ENCODE measurements around the gene CBX4. TPM values are rescaled to one million over a fixed set of nuclear protein-coding genes. Genes with fewer than 3 reads are reported as not detected.

The CBX4 gene
- total RNA-seq, 1 experiment from 2014 or later: 53.5 TPM

DNA sequence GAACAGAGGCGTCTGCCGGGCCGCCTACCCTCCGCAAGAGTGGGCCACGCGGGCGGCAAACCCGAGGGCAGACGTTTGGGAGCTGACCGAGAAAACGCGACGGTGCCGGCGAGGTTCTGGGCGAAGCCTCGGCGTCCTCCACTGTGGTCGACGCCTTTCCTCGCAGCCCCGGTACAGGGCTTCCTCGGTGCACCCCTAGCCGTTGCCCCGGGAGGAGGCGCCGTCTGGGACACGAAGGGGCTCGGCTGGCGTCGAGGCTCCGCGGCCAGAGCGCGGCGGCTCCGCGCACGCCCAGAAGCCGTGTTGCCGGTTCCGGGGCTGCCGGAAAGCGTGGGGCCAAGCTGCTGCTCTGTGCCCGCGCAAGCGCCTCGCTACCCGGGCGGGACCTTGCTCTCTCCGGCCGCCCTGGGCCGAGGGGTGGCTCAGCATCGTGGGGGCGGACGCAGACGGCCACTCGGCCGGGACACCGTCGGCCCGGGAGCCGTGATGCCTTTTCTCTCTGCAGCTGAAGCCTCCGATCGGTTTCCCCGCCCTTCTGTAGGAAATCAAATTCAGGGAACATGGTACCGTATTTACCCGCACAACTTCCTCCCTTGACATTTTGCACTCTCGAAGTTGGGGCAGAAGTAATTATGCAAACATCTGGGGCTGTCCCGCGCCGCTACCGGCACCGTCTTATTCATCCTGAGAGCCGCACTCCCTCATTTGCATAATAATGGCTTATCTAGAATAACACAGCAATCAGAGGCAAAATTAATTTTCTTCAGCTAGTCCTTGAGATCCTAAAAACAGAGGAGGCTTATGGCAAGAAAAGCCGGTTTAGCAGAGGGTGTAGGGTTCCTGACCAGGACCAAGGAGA is 35.0 kb downstream of the CBX4 start:
- H3K4me3 ChIP-seq (ENCODE audit: low read length): peak overlapping the region; percentile 19; the same call in 1 of the 2 replicates
- no peaks in the 10 kb centered on the region for H4K20me1 ChIP-seq (ENCODE audit: low read length)
- no peaks in the 10 kb centered on the region for H3K36me3 ChIP-seq (ENCODE audit: low read depth, low read length)
- H2AFZ ChIP-seq (ENCODE audit: low read length): peak overlapping the region; percentile 49
- intact Hi-C loops (cut with micrococcal nuclease): no loop called here
- TF ChIP-seq CTCF (conservative IDR thresholded peaks at IDR 0.05; ENCODE audit: low read depth, low read length): no peak
- TF ChIP-seq EZH2phosphoT487 (IDR thresholded peaks at IDR 0.05; ENCODE audit: borderline replicate concordance, low read length): peak; percentile 38
- peak; percentile 34 for TF ChIP-seq EZH2 (IDR thresholded peaks at IDR 0.05; ENCODE audit: low read length, unreplicated experiment)
- ATAC-seq (no peak), DNase-seq (no peak)
- POLR2A ChIA-PET (ENCODE audit: unreplicated experiment): no interaction called here
- H3K9me3 ChIP-seq (ENCODE audit: low read length): no peaks in the 10 kb centered on the region
- no peak overlapping the region for H3K27ac ChIP-seq (ENCODE audit: low read length)
- no TSS peak for BruUV-seq (replicated peaks)
- H3K4me2 ChIP-seq (ENCODE audit: low read length): peak overlapping the region; percentile 58
- H3K79me2 ChIP-seq (ENCODE audit: low read length): no peaks in the 10 kb centered on the region
- H3K9ac ChIP-seq (ENCODE audit: low read length): no peak overlapping the region
- peaks cover 100% of the 10 kb centered on the region for H3K27me3 ChIP-seq (ENCODE audit: low read length)
- H3K9me2 ChIP-seq (replicated peaks; ENCODE audit: low read length): no peaks in the 10 kb centered on the region
- CTCF ChIA-PET: no interaction called here
- no peaks in the 10 kb centered on the region for H3F3A ChIP-seq (ENCODE audit: low read length, unreplicated experiment)
- H3K4me1 ChIP-seq (ENCODE audit: insufficient read depth, low read length): peaks cover 24% of the 10 kb centered on the region

DNA sequence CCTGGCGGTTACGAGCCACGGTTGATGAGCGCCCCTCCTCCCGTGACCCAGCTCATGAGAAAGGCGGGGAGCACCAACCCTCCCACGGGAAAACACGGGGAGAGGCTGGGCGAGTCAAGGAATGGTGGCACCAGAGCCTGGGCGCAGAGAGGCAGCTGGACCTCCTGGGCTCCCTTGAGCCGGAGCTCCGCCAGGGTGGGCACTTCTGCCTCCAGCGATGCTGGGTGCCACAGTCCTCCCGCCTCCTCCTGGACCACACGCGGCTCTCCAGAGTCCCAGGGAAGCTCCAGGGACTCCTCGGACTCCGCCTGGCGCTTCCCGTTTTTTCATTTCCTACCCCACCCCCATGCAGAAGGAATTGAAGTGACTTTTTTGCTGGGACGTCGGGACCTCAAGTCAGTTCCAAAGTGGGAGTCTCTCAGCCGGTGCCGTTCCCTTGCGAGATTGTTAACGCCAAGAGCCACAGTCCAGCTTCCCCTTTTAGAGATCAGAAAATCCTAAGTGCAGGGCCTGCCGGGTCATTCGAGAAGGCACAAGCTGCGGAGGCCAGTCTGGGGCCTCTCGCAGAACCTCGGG is 35.7 kb downstream of the CBX4 start:
- no peaks in the 10 kb centered on the region for H3K9me2 ChIP-seq (replicated peaks; ENCODE audit: low read length)
- no peak overlapping the region for H3K27ac ChIP-seq (ENCODE audit: low read length)
- H4K20me1 ChIP-seq (ENCODE audit: low read length): no peaks in the 10 kb centered on the region
- H2AFZ ChIP-seq (ENCODE audit: low read length): no peak overlapping the region
- H3F3A ChIP-seq (ENCODE audit: low read length, unreplicated experiment): no peaks in the 10 kb centered on the region
- peaks cover 30% of the 10 kb centered on the region for H3K4me1 ChIP-seq (ENCODE audit: insufficient read depth, low read length)
- H3K4me2 ChIP-seq (ENCODE audit: low read length): no peak overlapping the region
- TF ChIP-seq EZH2 (IDR thresholded peaks at IDR 0.05; ENCODE audit: low read length, unreplicated experiment): peak; percentile 2
- no peak for TF ChIP-seq CTCF (conservative IDR thresholded peaks at IDR 0.05; ENCODE audit: low read depth, low read length)
- no peaks in the 10 kb centered on the region for H3K9me3 ChIP-seq (ENCODE audit: low read length)
- ChIA-PET POLR2A (ENCODE audit: unreplicated experiment) (no interaction called here), CTCF (no interaction called here)
- DNase-seq (no peak), ATAC-seq (no peak)
- H3K9ac ChIP-seq (ENCODE audit: low read length): no peak overlapping the region
- H3K27me3 ChIP-seq (ENCODE audit: low read length): peaks cover 100% of the 10 kb centered on the region
- no peaks in the 10 kb centered on the region for H3K36me3 ChIP-seq (ENCODE audit: low read depth, low read length)
- H3K79me2 ChIP-seq (ENCODE audit: low read length): no peaks in the 10 kb centered on the region
- no peak overlapping the region for H3K4me3 ChIP-seq (ENCODE audit: low read length)
- no TSS peak for BruUV-seq (replicated peaks)
- intact Hi-C loops (cut with micrococcal nuclease): no loop called here

Measured in PC-3 (cell line).